C4-2B (cell line): ENCODE results near the gene TGIF2.

Experiments used
- CTCF ChIP-seq: fragments of 450-650 bp; conservative IDR thresholded peaks from 2 replicates; pipeline ENCODE4 v1.5.1; 2017; ENCODE audit warnings: mild to moderate bottlenecking
- ZFX ChIP-seq: fragments of 450-650 bp; IDR thresholded peaks from 2 replicates; pipeline ENCODE4 v1.6.1; 2017

- TF ChIP-seq CTCF = no peak
- TF ChIP-seq ZFX = no peak
Observed at GRCh38 chr20:36631646-36632045, 58.2 kb downstream of the TGIF2 start.
